AG09309 (cell line): ENCODE results near the gene TCF25.

ENCODE experiments used
- DNase-seq: peaks from one replicate; pipeline ENCODE4 v3.0.0-alpha.2; 2010; ENCODE audit warnings: low read depth
- H3K4me3 ChIP-seq: 2 replicates; pipeline ENCODE4 v1.5.1; 2011; ENCODE audit warnings: mild to moderate bottlenecking, low read depth, low read length, moderate library complexity; ENCODE audit not compliant: control insufficient read depth
- CTCF ChIP-seq: IDR thresholded peaks from 2 replicates; pipeline ENCODE4 v1.5.1; 2011; ENCODE audit warnings: mild to moderate bottlenecking, low read depth, low read length, inconsistent platforms; ENCODE audit not compliant: insufficient read depth, control insufficient read depth; ENCODE audit errors: missing control alignments

The TCF25 gene

GRCh38 chr16:89918453-89919347 is 45.3 kb downstream of the TCF25 start, which contains the start of gene MC1R:
MC1R (plus strand) TSS chr16:89918862; CDS start chr16:89919259, 397 bp downstream.
- no peak for DNase-seq
- peak; percentile 56 for TF ChIP-seq CTCF

GRCh38 chr16:89919535-89920406 is 46.4 kb downstream of the TCF25 start:
- TF ChIP-seq CTCF = no peak
- H3K4me3 ChIP-seq = no peak overlapping the region
- DNase-seq = no peak

More at GRCh38 chr16:89918453-89919347, 45.3 kb downstream of the TCF25 start, which contains the start of gene MC1R:
- peak within 1 kb of the TSS; percentile 46 for H3K4me3 ChIP-seq

- no peak overlapping the region for H3K4me3 ChIP-seq
- no peak for DNase-seq
- no peak for TF ChIP-seq CTCF
Measured at GRCh38 chr16:89920723-89921122, 47.3 kb downstream of the TCF25 start.

GRCh38 chr16:89921131-89921701 is 47.8 kb downstream of the TCF25 start:
- no peak for DNase-seq
- no peak for TF ChIP-seq CTCF
- H3K4me3 ChIP-seq = no peak overlapping the region

GRCh38 chr16:89921702-89922476 is 48.5 kb downstream of the TCF25 start:
- peak; percentile 71 for DNase-seq
- no peak for TF ChIP-seq CTCF
- peak overlapping the region; percentile 80 for H3K4me3 ChIP-seq
